C4-2B (cell line): Measurements from ENCODE around the gene VSIR.

Experiments
- ZFX ChIP-seq: fragments of 450-650 bp; IDR thresholded peaks from 2 replicates; pipeline ENCODE4 v1.6.1; 2017
- TF ChIP-seq, protein P1 (sequence below): fragments of 450-650 bp; conservative IDR thresholded peaks from 2 replicates; pipeline ENCODE4 v1.5.1; 2017; ENCODE audit warnings: mild to moderate bottlenecking

- TF ChIP-seq, protein P1, sequence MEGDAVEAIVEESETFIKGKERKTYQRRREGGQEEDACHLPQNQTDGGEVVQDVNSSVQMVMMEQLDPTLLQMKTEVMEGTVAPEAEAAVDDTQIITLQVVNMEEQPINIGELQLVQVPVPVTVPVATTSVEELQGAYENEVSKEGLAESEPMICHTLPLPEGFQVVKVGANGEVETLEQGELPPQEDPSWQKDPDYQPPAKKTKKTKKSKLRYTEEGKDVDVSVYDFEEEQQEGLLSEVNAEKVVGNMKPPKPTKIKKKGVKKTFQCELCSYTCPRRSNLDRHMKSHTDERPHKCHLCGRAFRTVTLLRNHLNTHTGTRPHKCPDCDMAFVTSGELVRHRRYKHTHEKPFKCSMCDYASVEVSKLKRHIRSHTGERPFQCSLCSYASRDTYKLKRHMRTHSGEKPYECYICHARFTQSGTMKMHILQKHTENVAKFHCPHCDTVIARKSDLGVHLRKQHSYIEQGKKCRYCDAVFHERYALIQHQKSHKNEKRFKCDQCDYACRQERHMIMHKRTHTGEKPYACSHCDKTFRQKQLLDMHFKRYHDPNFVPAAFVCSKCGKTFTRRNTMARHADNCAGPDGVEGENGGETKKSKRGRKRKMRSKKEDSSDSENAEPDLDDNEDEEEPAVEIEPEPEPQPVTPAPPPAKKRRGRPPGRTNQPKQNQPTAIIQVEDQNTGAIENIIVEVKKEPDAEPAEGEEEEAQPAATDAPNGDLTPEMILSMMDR = no peak
- TF ChIP-seq ZFX = no peak
Measured at GRCh38 chr10:71802235-71802634, 28.9 kb upstream of the VSIR start.
